GM21390 (cell line): ENCODE measurements around the gene DMTF1.

ENCODE experiments used
- ATAC-seq: cut with Tn5 transposase; IDR thresholded peaks from one replicate; pipeline ENCODE4 v1.9.1; 2021; ENCODE audit not compliant: unreplicated experiment

Gene DMTF1

DNA sequence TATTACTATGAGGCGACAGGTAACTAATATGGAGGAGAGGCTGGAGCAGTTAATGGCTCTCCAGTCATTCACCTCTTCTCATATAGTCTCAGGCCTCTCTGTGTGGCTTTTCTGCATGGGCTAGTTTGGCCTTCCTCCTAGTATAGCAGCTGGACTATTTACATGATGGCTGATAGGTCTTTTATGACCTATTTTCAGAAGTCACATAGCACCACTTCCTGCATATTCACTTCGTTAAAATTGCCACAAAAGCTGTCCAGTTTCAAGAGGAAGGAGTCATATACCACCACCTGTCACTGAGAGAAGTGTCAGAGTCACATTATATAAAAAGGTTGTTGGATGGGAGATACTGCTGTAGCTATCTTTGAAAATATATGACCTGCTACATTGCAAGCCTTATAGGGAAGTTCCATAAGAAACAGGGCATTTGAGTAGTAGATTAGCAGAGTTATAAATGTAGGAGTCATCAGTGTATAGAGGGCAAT, 8.0 kb upstream of the DMTF1 start:
- peak; percentile 97 for ATAC-seq

DNA sequence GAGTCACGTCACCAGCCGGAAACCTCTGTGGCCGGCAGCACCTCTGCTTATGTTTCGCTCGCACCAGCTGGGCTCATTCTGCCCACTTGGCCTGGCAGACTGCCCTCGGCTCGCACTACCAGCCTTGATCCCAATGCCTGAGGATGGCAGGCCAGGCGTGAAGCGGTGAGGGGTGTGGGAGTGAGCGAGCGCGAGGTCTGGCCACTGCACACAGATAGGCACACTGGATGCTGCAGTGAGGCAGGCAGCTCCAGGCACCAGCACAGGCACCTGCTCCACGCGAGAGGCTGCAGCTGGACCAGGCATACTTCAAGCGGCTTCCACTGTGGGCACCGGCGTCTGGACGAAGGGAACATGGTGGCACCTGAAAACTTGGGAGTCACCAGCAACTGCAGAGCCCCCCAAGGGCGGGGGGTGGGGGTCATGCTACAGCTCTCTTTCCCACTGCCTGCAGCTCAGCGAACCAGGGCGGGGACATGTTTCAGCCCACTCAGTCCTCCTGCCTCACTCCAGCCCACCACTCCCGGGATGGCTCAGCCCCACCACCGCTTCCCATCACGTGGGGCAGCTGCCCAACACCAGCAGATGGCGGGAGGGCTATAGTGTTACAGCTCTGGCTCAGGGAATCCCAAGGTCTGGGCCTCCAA, 5.4 kb upstream of the DMTF1 start:
- ATAC-seq, result no peak

DNA sequence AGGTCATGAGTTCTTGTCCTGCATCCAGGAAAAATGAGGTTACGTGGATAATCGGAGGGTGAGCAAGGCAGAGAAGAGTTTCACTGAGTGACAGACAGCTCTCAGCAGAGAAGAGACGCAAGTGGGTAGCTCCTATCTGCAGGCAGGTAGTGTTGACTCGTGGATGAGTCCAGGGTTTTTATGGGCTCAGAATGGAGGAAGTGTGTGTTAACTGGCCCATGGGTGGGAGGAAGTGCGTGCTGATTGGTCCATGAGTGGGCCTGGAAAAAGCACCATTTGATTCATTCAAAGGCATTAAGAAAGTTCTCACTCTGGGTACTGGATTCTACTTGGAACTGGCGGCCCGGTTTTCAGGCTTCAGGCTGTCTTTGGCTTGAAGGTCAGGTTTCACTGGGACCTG, 4.8 kb upstream of the DMTF1 start:
- ATAC-seq, result no peak

DNA sequence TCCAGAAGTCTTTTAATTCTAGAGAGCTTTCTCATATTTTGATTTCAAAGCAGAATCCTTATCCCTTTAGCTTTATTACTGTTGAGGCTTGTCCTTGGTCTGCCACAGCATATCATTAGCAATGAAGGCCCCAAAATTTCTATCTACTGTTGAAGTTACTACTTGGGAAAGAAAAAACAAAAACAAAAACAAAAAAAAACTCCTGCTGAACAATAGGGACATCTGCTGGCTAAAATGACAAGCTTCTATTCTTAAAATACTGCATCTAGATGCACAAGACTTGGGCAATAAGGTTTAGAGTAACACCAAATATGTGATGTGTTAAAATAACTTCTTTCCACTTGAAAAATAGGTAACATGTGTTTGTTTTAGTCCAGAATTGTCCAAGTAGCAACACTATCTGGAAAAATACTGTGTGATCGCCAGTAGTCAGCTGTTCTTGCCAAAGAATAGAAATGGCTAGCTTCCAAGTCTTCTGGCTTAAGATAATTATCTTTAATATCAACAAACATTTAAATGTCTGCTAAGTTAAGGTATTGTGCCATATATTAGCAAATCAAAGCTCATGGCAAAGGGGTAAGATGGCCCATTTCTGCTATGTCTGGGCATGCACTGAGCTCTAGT, 3.8 kb upstream of the DMTF1 start:
- ATAC-seq, result no peak

DNA sequence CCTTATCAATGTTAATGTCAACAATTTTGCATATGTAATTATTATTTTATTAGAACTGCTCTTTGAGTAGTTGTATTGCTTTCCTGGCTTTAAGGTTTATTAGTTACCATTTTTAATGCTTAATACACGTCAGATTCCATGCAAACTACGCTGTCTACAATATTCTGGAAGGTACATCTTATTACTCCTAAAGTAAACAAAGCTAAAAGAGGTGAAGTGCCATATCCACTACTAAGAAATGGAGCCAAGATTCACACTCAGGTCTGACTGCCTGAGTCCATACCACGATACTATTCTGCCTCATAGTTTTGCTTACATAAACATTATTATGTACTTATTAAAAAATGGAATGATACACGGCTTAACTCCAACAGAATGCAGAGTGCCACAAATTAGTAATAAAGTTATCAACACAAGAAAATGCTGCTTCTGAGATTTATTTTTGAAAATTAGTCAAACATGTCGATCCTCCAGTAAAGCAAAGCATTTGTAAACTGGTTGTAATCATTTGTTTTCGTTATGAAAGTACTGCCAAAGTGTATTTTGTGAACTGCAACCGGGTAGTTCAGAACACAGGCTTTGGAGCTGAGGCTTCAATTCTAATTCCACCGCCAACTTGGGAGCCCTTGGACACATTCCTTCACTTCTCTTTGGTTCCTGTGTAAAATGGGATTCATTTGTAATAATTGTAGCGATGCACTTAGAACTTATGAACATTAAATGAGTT, 1.1 kb upstream of the DMTF1 start:
- no peak for ATAC-seq

DNA sequence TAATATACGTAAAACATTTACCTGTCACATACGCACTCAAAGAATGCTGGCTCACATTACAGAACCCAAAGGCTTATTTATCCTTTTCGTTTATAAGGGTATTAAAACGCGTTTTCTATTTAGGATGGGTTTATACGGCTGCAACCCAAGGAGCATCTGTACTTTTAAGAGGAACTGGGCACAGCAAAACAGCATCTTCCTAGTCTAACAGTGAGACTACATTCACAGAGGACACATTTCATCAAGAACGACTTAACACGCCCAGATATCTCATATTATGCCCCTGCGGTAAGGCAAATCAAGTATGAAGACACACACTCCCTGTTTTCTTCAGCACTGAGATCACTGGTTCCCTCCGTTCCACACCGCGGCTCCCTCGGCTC, 533 bp upstream of the DMTF1 start:
- ATAC-seq, result peak; percentile 35

DNA sequence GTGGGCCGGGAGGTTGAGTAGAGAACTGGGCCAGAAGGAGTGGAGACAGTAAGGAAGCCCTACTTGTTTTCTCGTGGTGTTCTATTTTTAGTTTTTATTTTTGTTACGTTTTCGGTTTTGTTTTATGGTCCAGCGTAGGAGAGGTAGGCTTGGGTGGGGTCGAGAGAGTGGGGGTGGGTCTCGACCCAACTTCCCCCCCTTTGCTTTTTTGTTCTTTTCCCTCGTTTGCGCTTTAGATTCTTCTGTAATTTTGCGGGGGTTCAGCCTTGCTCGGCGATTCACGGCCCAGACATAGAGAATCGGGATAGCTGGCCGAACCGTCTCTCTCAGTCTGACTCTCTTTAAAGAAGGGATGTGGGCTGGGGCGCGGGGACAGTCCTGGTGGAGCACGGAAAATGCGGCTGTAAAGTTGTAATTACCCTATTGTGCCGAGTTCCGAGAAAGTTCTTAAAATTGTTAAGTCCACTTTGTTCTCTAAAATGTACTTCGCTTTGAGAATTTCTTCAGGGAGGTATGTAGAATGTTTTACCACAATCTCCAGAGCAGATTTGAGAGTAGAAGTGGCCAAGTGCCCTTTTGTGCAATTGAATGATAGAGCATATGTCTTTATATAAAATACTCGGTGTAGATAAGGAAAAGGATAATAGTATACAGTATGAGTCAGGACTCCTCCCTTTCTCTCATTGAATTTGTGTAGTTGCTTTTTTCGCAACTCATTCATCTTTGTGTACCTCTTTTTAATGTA, 816 bp downstream of the DMTF1 start:
- ATAC-seq, result peak; percentile 13

DNA sequence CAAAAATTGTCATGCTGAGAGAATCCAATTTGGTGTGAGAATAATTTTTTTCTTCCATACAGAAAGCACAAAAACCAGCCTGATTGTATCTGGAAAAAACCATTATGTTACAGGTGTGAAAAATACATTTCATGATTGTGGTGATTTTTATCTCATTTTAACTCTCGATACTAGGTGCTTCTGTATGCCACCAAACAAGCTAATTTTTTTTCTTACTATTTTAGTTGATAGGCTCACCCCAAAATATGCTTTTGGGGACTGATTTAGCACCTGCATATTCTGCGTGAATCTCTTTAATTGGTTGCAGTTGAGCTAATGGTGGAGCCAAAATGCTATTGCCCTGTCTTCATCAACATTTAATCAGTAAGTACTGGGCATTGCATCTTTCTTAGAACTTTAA, 1.9 kb downstream of the DMTF1 start:
- ATAC-seq, result no peak

DNA sequence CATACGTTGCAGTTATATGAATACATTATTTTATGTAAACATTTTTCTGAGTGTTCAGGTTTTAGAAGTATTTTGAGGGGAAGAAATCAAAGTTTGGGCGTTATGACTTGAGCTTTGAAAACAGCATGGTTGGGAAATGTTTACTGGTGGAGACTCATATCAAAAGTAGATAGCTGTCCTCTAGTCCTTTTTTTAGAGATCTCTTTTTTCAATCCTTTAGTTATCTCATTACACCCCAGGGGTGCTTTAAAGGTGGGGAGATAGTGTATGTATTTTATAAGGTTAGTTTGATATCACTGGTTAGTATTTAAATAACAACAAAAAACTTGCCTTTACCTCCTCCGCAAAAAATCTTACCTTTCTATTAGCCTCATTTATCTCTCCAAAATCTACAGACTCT, 2.3 kb downstream of the DMTF1 start:
- no peak for ATAC-seq

DNA sequence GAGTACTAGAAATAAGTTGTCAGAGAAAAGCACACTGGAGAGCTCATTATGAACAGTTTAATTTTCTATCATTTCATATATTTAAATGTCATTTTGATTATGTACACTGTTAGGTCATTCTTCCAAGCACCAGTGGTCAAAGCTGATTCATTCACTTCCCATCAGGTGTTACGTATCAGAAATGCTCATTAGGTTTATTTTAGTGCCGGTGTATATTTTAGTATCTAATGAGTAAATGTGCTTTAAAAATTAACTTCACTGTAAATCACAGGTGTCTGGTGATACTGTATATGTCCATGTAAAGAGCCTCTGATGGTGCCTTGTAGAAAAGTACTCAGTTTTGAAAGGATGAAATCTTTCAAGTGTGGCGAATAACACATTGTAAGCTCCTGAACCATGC, 3.5 kb downstream of the DMTF1 start:
- ATAC-seq, result no peak

DNA sequence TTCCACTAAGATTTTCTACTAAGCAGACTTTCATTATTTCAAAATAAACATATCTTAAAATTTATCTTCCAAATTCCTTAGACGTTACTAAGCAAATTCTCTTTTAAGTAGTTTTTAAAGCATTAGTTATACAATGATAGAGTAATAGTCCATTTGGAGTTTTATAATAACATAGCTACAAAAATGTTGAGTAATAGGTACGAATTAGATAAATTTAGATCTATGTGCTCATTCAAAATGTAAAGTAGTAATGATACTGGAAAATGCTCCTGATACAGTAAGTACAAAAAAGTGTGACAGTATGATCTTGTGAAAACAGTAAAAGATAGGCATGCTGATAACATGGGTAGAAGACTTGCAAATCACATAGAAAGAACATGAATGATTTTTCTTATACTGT, 4.5 kb downstream of the DMTF1 start:
- no peak for ATAC-seq

DNA sequence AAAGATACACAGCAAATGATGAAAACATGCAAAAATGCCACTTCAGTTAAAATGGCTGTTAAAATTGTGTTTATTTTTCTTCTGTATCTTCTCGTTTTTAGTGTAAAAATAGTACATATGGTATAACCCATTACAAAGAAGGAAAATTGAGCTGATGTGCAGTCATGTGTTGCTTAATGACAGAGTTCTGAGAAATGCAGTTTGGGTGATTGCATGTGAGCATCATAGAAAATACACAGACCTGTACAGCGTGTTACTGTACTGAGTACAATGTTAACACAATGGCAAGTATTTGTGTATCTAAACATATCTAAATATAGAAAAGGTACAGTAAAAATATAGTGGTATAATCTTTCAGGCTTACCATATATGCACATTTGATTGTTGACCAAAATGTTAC, 7.3 kb downstream of the DMTF1 start:
- ATAC-seq, result no peak

DNA sequence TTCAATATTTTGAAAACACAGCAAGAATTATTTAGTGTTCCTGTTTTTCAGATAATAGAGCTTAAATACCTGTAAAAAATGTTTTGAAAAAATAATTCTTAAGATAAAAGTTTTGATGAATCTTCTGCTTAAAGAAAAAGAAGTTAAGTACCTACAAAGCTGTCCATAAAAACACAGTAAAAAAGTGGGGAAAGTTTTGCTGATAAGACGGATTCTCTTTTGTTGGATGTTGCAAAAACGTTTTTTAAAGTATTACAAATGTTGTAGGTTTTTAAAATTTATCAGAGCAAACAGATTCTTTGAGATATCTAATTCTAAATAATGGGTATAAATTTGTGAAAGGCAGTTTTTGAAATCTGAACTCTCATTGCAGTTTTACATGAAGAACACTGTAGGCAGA, 12.2 kb downstream of the DMTF1 start:
- no peak for ATAC-seq

DNA sequence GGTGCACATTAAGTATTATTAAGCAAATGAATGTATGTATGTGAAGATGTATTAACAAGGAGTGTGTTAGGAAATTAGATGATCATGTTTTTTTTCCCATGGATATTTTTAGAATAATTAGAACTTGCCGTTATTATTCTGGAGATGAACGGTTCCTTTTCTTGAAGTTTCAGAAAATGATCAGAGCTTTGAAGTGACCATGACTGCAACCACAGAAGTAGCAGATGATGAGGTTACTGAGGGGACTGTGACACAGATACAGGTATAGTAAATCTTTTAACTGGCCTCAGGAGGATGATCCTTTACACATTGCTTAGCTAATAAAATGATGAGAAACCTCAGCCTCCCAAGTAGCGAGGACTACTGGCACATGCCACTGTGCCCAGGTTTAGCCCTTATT, 18.6 kb downstream of the DMTF1 start:
- no peak for ATAC-seq

DNA sequence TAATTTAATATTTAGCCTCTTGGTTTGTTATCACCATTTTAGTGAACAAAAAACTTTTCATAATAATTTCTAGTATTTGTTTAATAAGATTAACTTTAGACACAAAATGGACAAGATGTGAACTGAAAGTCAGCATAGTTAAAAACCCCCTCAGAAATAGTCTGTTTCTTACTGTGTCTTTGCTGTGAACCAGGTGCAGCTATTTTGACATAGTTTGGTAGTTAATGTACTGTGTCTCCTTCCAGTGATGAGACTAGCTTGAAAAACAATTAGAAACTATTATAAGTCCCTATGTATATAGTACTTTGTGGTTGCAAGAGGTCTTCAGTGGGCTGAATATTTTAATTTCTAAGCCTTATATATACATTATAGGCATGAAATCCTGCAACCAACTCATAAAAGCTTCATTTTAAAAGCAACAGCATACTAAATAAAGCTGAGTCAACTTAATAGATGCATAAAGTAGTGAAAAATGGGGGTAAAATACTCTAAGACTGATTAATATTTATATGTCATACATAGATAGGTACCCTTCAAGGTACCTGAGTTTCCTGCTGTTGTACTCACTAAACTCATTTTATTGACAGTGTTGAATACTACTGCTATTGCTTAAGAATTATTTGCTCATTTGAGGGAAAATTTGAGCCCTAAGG, 19.2 kb downstream of the DMTF1 start:
- ATAC-seq, result no peak

DNA sequence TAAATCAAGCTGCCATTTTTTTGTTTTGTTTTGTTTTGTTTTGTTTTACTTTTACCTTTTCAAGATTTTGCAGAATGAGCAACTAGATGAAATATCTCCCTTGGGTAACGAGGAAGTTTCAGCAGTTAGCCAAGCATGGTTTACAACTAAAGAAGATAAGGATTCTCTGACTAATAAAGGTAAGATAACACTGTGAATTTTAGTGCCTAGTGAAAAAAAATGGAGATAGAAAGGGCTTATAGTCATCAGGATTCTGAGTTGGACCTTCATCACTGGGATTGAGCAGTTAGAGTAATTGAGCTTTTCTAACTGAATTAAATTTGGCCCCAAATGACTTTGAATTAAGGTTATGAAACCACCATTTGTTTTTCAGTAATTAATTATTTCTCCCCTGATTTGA, 21.2 kb downstream of the DMTF1 start:
- no peak for ATAC-seq

DNA sequence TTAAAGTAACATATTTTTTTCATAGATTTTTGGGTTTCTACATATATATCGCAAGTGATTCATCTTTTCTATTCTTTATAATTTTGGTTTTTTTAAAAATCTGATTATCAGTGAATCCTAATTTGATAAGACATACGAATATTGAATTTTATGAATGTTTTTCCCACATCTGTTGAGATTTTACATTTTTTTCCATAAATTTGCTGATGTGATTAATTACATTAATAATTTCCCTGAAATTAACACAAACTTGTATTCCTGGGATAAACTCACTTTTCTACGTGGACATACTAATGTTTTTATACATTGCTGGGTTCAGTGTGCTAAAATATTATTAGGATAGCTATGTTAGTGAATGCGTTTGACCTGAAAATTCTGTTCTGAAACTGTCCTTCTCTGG, 26.1 kb downstream of the DMTF1 start:
- no peak for ATAC-seq

DNA sequence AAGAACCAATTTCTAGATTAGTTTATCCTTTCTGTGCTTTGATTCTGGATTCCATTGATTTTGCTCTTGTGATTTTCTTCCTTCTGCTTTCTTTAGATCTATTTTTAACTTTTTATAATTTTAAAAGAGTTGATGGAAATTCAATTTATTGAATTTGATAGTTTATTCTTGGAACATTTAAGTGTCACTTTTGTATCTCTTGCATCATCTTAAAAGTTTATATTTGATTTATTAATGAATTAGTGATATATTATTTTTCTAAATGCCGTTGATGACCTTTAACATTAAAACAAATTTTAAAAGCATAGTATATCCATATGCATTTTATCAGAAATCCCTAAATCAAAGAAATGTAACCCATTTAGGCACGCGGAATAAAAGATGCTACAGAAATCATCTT, 26.9 kb downstream of the DMTF1 start:
- ATAC-seq, result no peak

DNA sequence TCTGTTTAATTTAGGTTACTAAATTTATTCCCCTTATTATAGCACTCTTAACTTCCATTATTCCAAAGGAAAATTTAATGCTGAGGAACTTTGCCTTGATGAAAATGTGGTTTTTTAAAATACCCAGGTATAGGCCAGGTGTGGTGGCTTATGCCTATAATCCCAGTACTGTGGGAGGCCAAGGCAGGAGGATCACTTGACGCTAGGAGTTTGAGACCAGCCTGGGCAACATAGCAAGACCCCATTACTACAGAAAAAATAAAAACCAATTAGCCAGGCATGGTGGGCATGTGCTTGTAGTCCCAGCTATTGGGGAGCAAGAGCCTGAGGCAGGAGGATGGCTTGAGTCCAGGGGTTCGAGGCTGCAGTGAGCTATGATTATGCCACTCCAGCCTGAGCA, 34.9 kb downstream of the DMTF1 start:
- no peak for ATAC-seq

DNA sequence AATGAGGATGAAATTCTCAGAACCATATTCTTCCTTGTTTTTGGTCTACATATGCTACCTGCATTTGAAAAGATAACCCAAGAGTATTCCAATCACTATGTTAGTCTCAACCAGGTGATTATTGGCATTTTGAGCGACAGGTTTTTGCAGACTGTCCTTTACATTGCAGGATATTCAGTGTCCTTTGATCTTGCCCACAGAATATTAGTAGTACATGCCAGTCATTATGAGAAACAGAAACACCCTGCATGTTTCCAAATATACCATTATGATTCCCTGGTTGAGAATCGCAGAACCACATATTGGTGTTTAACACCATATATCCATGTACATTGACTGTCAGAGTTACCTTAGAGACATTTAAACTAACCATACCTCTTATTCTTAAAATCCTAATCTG, 36.7 kb downstream of the DMTF1 start:
- ATAC-seq, result no peak

DNA sequence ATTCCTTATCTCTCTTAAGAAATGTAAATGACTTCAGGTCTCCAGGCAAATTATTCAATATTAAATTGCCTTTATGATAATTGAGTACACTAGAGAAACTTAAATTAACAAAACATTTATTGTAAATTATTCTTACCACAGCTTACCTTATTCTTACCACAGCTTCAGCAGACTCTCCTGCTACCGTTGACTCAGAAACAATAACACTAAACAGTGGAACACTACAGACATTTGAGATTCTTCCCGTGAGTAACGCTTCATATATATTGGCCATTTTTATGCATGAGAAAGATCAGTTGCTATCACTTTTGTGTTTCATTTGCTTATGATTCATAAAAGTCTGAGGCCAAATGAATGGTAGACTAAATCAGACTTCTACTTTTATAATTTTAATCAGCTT, 38.5 kb downstream of the DMTF1 start:
- ATAC-seq, result no peak
